Endodermal cell (in vitro differentiated cells): Measurements from ENCODE around the gene MYL4. TPM values are rescaled to one million over a fixed set of nuclear protein-coding genes. Genes with fewer than 3 reads are reported as not detected.
A peak's percentile ranks its signal among the peaks of the same experiment; 100 is the strongest.
"Not testable (repeated sequence)": the region's sequence is repeated elsewhere in the genome, so short reads cannot be mapped to it uniquely, and the experiment has no call there.

Experiments used
- DNase-seq: peaks from one replicate; pipeline ENCODE4 v3.0.0-alpha.2; 2017
- H3K27ac ChIP-seq: 2 replicates; pipeline ENCODE4 v1.5.1; 2013; ENCODE audit warnings: mild to moderate bottlenecking, low read depth, low read length, moderate library complexity
- H3K27me3 ChIP-seq: 2 replicates; pipeline ENCODE4 v1.6.1; 2013; ENCODE audit warnings: mild to moderate bottlenecking, low read length, moderate library complexity; ENCODE audit not compliant: insufficient read depth, control insufficient read depth, poor library complexity, severe bottlenecking
- H3K36me3 ChIP-seq: 2 replicates; pipeline ENCODE4 v1.7.0; 2013; ENCODE audit warnings: mild to moderate bottlenecking, low read length, moderate library complexity; ENCODE audit not compliant: control insufficient read depth, insufficient read depth
- H3K4me1 ChIP-seq: one replicate; pipeline ENCODE4 v1.7.0; 2013; ENCODE audit warnings: low read length; ENCODE audit not compliant: control insufficient read depth, insufficient read depth
- H3K4me3 ChIP-seq: 2 replicates; pipeline ENCODE4 v1.5.1; 2013; ENCODE audit warnings: mild to moderate bottlenecking, low read length, moderate library complexity
- H3K9ac ChIP-seq: 2 replicates; pipeline ENCODE4 v1.6.1; 2013; ENCODE audit warnings: mild to moderate bottlenecking, low read length, moderate library complexity; ENCODE audit not compliant: poor library complexity, severe bottlenecking; ENCODE audit errors: extremely low read depth
- H3K9me3 ChIP-seq: 2 replicates; pipeline ENCODE4 v1.6.1; 2013; ENCODE audit warnings: mild to moderate bottlenecking, low read length, moderate library complexity; ENCODE audit not compliant: control insufficient read depth
- H3K27ac Mint-ChIP-seq: 2 replicates; pipeline ENCODE4 v1.8.0; 2020; ENCODE audit warnings: mixed read lengths
- H3K27me3 Mint-ChIP-seq: 2 replicates; pipeline ENCODE4 v1.8.0; 2021; ENCODE audit warnings: mild to moderate bottlenecking, mixed read lengths; ENCODE audit not compliant: insufficient read depth
- H3K36me3 Mint-ChIP-seq: 2 replicates; pipeline ENCODE4 v1.8.0; 2020; ENCODE audit warnings: low read depth, mixed read lengths
- H3K4me1 Mint-ChIP-seq: 2 replicates; pipeline ENCODE4 v1.8.0; 2020; ENCODE audit warnings: mixed read lengths
- H3K4me3 Mint-ChIP-seq: 2 replicates; pipeline ENCODE4 v1.8.0; 2020; ENCODE audit warnings: mild to moderate bottlenecking, moderate library complexity, mixed read lengths
- H3K9me3 Mint-ChIP-seq: 2 replicates; pipeline ENCODE4 v1.8.0; 2020; ENCODE audit warnings: mild to moderate bottlenecking, mixed read lengths
- WGBS, 2 experiments: methylation state at CpG; one replicate each; pipeline versions ENCODE4 v1.1.5 to v1.1.7; 2013; ENCODE audit warnings: missing lambda C conversion rate in 2 of 2, mixed read lengths in 1 of 2; ENCODE audit not compliant: insufficient coverage in 1 of 2, insufficient read length in 1 of 2; 5-methylcytosine and 5-hydroxymethylcytosine counted together
- total RNA-seq, 2 donors: library from RNA; stranded (reverse); fragmentation: NEBNext Ultra II Directional in 1 of 2; extraction: Animal tissue kit (Norgen Biotek cat#: 25700) in 1 of 2; gene quantifications; 2 replicates in 1 of 2; 3 replicates in 1 of 2; pipeline ENCODE4 v1.2.1, GENCODE V29; 2021
- TF ChIP-seq, protein P1 (sequence below): fragments of 200-600 bp; sonication (generic); conservative IDR thresholded peaks from 2 replicates; pipeline ENCODE4 v1.5.0; 2021; ENCODE audit warnings: antibody characterized with exemption, mild to moderate bottlenecking

The MYL4 gene
- total RNA-seq, 2 donors from 2014 or later = 15.5 to 20.0 TPM

DNA sequence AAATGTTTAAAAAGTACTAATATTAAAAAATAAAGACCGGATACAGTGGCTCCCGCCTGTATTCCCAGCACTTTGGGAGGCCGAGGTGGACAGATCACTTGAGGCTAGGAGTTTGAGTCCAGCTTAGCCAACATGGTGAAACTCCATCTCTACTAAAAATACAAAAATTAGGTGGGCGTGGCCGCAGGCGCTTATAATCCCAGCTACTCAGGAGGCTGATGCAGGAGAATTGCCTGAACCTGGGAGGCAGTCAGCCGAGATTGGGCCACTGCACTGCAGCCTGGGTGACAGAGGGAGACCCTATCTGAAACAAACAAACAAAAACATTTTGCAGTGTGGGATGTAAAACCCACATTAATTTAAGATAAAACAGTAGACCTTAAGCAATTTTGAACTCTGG lies 31.9 kb upstream of the MYL4 start:
- no peaks in the 10 kb centered on the region for H3K9me3 ChIP-seq
- Mint-ChIP-seq H3K27ac (no peak overlapping the region), H3K4me3 (no peak overlapping the region), H3K27me3 (no peaks in the 10 kb centered on the region), H3K4me1 (peaks cover 13% of the 10 kb centered on the region), H3K36me3 (peaks cover 30% of the 10 kb centered on the region), H3K9me3 (no peaks in the 10 kb centered on the region)
- TF ChIP-seq, protein P1, sequence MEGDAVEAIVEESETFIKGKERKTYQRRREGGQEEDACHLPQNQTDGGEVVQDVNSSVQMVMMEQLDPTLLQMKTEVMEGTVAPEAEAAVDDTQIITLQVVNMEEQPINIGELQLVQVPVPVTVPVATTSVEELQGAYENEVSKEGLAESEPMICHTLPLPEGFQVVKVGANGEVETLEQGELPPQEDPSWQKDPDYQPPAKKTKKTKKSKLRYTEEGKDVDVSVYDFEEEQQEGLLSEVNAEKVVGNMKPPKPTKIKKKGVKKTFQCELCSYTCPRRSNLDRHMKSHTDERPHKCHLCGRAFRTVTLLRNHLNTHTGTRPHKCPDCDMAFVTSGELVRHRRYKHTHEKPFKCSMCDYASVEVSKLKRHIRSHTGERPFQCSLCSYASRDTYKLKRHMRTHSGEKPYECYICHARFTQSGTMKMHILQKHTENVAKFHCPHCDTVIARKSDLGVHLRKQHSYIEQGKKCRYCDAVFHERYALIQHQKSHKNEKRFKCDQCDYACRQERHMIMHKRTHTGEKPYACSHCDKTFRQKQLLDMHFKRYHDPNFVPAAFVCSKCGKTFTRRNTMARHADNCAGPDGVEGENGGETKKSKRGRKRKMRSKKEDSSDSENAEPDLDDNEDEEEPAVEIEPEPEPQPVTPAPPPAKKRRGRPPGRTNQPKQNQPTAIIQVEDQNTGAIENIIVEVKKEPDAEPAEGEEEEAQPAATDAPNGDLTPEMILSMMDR = no peak
- H3K9ac ChIP-seq = no peak overlapping the region
- H3K27ac ChIP-seq = no peak overlapping the region
- H3K36me3 ChIP-seq = peaks cover 74% of the 10 kb centered on the region
- H3K4me3 ChIP-seq = no peak overlapping the region
- no peaks in the 10 kb centered on the region for H3K27me3 ChIP-seq
- 96 to 100% methylated on average over 6 to 7 of the region's 7 CpGs for WGBS, 2 experiments
- DNase-seq = no peak
- H3K4me1 ChIP-seq = no peaks in the 10 kb centered on the region

DNA sequence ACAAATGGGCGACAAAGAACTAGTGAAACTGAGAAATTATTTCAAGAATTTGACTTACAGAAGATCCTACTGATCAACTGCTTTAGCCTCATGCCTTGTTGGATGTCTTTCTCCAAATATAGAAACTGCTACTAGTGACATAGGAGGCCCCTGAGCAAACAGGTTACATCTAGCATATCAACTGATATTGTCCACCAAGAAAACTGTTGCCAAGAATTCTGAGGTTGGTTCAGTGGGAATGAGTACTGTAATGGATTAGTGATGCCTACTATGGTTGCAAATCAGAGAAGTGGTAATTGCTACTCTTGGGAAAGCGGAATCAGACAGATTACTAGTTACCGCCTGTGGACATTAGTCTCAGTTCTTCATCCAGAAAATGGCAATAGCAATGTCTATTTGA lies 30.0 kb upstream of the MYL4 start:
- H3K9ac ChIP-seq = no peak overlapping the region
- Mint-ChIP-seq H3K4me3 (no peak overlapping the region), H3K9me3 (no peaks in the 10 kb centered on the region), H3K4me1 (peaks cover 16% of the 10 kb centered on the region), H3K36me3 (peaks cover 30% of the 10 kb centered on the region), H3K27ac (no peak overlapping the region), H3K27me3 (no peaks in the 10 kb centered on the region)
- H3K4me1 ChIP-seq = no peaks in the 10 kb centered on the region
- TF ChIP-seq, protein P1 = no peak
- H3K27ac ChIP-seq = no peak overlapping the region
- no peak overlapping the region for H3K4me3 ChIP-seq
- WGBS, 2 experiments = 93 to 100% methylated on average over 1 to 3 of the region's 3 CpGs
- DNase-seq = no peak
- no peaks in the 10 kb centered on the region for H3K27me3 ChIP-seq
- H3K9me3 ChIP-seq = no peaks in the 10 kb centered on the region
- peaks cover 67% of the 10 kb centered on the region for H3K36me3 ChIP-seq

DNA sequence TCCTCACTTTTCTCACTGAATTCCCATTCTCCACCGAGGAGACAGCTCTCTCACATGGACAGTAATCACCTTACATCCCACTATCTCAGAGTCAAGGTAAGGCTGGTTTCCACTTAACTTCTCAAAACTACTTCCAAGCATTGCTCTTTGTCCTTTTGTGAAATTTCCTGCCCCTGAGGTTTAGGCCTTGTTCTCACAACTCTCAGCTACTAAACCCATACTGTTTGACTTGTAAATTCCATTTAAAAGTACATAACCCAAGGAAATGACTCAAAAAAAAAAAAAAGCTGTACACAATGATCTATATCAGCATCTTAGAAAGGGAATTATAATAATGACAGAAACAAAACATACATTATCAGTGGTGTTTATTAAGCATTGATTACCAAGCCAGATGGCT lies 28.8 kb upstream of the MYL4 start:
- Mint-ChIP-seq H3K27me3 (no peaks in the 10 kb centered on the region), H3K36me3 (peaks cover 23% of the 10 kb centered on the region), H3K9me3 (no peaks in the 10 kb centered on the region), H3K4me3 (no peak overlapping the region), H3K27ac (peak overlapping the region; percentile 8), H3K4me1 (peaks cover 16% of the 10 kb centered on the region)
- H3K9me3 ChIP-seq = no peaks in the 10 kb centered on the region
- H3K4me1 ChIP-seq = no peaks in the 10 kb centered on the region
- H3K27ac ChIP-seq = no peak overlapping the region
- no peak for DNase-seq
- H3K36me3 ChIP-seq = peaks cover 58% of the 10 kb centered on the region
- no peak overlapping the region for H3K4me3 ChIP-seq
- TF ChIP-seq, protein P1 = no peak
- no peaks in the 10 kb centered on the region for H3K27me3 ChIP-seq
- WGBS, 2 experiments = 86% methylated on average over 1 of the region's 1 CpG; no CpG with 5 or more reads in 1 of the 2 experiments
- H3K9ac ChIP-seq = no peak overlapping the region

DNA sequence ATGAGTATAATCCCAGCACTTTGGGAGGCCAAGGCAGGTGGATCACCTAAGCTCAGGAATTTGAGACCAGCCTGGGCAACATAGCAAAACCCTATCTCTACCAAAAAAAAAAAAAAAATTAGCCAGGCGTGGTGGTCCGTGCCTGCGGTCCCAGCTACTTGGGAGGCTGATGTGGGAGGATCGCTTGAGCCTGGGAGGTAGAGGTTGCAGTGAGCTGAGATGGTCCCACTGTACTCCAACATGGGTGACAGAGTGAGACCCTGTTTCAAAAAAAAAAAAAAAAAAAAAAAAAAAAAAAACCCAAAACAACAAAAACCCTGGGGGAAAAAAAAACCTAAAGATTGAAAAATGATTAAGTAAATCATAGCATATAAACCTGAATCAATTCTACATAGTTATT lies 28.2 kb upstream of the MYL4 start:
- H3K27ac Mint-ChIP-seq, H3K9ac ChIP-seq, H3K4me3 Mint-ChIP-seq, H3K9me3 Mint-ChIP-seq, DNase-seq, H3K27me3 Mint-ChIP-seq, H3K4me1 ChIP-seq, H3K4me3 ChIP-seq, H3K27me3 ChIP-seq, H3K9me3 ChIP-seq, H3K27ac ChIP-seq: not testable (repeated sequence)
- peaks cover 51% of the 10 kb centered on the region for H3K36me3 ChIP-seq
- H3K36me3 Mint-ChIP-seq = peaks cover 24% of the 10 kb centered on the region
- 100% methylated on average over 4 of the region's 4 CpGs; no CpG with 5 or more reads in 1 of the 2 experiments for WGBS, 2 experiments
- peaks cover 18% of the 10 kb centered on the region for H3K4me1 Mint-ChIP-seq
